GM12878 (cell line): ENCODE measurements around the gene NTPCR. TPM values are rescaled to one million over a fixed set of nuclear protein-coding genes. Genes with fewer than 3 reads are reported as not detected.

Experiments
- ATAC-seq: fragments of 200-7000 bp; cut with Tn5 transposase; 3 replicates; pipeline ENCODE4 v1.9.1; 2020; ENCODE audit warnings: mild to moderate bottlenecking, moderate library complexity
- BruUV-seq: library from RNA; stranded (reverse); fragments of 400-500 nt; replicated peaks from 2 replicates; lab custom pipeline; 2021; lab: Mats Ljungman, UMichigan
- CTCF ChIA-PET: fragments of 300-600 bp; sonication (Branson Sonifier 250); formaldehyde crosslinking; extraction: SDS; loops from one replicate; lab custom pipeline; 2021; ENCODE audit warnings: inconsistent platforms; lab: Yijun Ruan, JAX
- POLR2A ChIA-PET: fragments of 350-600 bp; formaldehyde crosslinking; extraction: SDS; loops from one replicate; lab custom pipeline; 2021; ENCODE audit warnings: inconsistent platforms; lab: Charles Lee
- RAD21 ChIA-PET: fragments of 300-600 bp; sonication (Branson Sonifier 250); formaldehyde crosslinking; loops from one replicate; lab custom pipeline; 2023; ENCODE audit warnings: antibody characterized with exemption; ENCODE audit not compliant: unreplicated experiment; lab: Charles Lee
- SMC1A ChIA-PET: fragments of 300-600 bp; sonication (Branson Sonifier 250); formaldehyde crosslinking; loops from one replicate; lab custom pipeline; 2023; ENCODE audit not compliant: unreplicated experiment, uncharacterized antibody; lab: Charles Lee
- DNase-seq: peaks from one replicate; pipeline ENCODE4 v3.0.0-alpha.2; 2011; ENCODE audit warnings: low read depth, low spot score
- FAIRE-seq: peaks from 3 replicates; lab custom pipeline; 2011; peaks lifted over from hg19 to GRCh38; lab: Jason Lieb, UNC
- H2AFZ ChIP-seq: 2 replicates; pipeline ENCODE4 v1.6.0; 2011; ENCODE audit warnings: low read depth, low read length, control low read depth; ENCODE audit not compliant: control insufficient read depth
- H3K27ac ChIP-seq: 2 replicates; pipeline ENCODE4 v1.5.1; 2011; ENCODE audit warnings: control low read depth; ENCODE audit not compliant: control insufficient read depth, insufficient read depth
- H3K27me3 ChIP-seq, 2 experiments: replicated peaks in 1 of 2; 2 replicates each; pipeline versions ENCODE4 v1.6.0 to v1.6.1; 2011; ENCODE audit warnings: low read length in 1 of 2; ENCODE audit not compliant: control insufficient read depth in 2 of 2, insufficient read depth in 2 of 2
- H3K36me3 ChIP-seq, 2 experiments: 2 replicates each; pipeline ENCODE4 v1.5.1; 2011; ENCODE audit warnings: low read length in 1 of 2; ENCODE audit not compliant: control insufficient read depth in 2 of 2, insufficient read depth in 2 of 2
- H3K4me1 ChIP-seq: 2 replicates; pipeline ENCODE4 v1.6.1; 2011; ENCODE audit warnings: mild to moderate bottlenecking, low read length, moderate library complexity, mixed read lengths; ENCODE audit not compliant: control insufficient read depth, insufficient read depth
- H3K4me2 ChIP-seq: 2 replicates; pipeline ENCODE4 v1.6.0; 2011; ENCODE audit warnings: control low read depth; ENCODE audit not compliant: control insufficient read depth, insufficient read depth
- H3K4me3 ChIP-seq: fragments of 200-600 bp; sonication (generic); 2 replicates; pipeline ENCODE4 v1.5.1; 2016
- H3K79me2 ChIP-seq: 2 replicates; pipeline ENCODE4 v1.6.0; 2011; ENCODE audit warnings: low read length; ENCODE audit not compliant: control insufficient read depth, insufficient read depth
- H3K9ac ChIP-seq: 2 replicates; pipeline ENCODE4 v1.8.0; 2011; ENCODE audit warnings: low read length, control low read depth, mixed read lengths; ENCODE audit not compliant: control insufficient read depth, insufficient read depth
- H3K9me3 ChIP-seq: replicated peaks from 3 replicates; pipeline ENCODE4 v1.5.1; 2011; ENCODE audit warnings: mild to moderate bottlenecking, low read length; ENCODE audit not compliant: control insufficient read depth, insufficient read depth
- H4K20me1 ChIP-seq: 2 replicates; pipeline ENCODE4 v1.6.0; 2011; ENCODE audit not compliant: control insufficient read depth, insufficient read depth
- BRCA1 ChIP-seq: IDR thresholded peaks from 2 replicates; pipeline ENCODE4 v1.6.1; 2011; ENCODE audit warnings: low read depth, low read length, improper control_type of control experiment
- CEBPB ChIP-seq, 2 experiments: fragments of 150-350 bp in 1 of 2; IDR thresholded peaks; 2 replicates each; pipeline ENCODE4 v1.6.1; 2012 to 2014; ENCODE audit warnings: low read depth in 2 of 2, low read length in 2 of 2, borderline replicate concordance in 1 of 2, inconsistent platforms in 1 of 2
- EED ChIP-seq: sonication (generic); IDR thresholded peaks from 2 replicates; pipeline ENCODE4 v1.6.1; 2016; ENCODE audit warnings: antibody characterized with exemption, low read depth
- ESRRA ChIP-seq: IDR thresholded peaks from 2 replicates; pipeline ENCODE4 v1.6.1; 2012; ENCODE audit warnings: mild to moderate bottlenecking, low read length, improper control_type of control experiment
- FOXM1 ChIP-seq: IDR thresholded peaks from 2 replicates; pipeline ENCODE4 v1.6.1; 2012; ENCODE audit warnings: low read depth, mild to moderate bottlenecking, inconsistent platforms, low read length, moderate library complexity
- JUND ChIP-seq: IDR thresholded peaks from 2 replicates; pipeline ENCODE4 v1.6.1; 2012; ENCODE audit warnings: low read depth, mild to moderate bottlenecking, low read length, improper control_type of control experiment, moderate library complexity
- KAT2A ChIP-seq: conservative IDR thresholded peaks from 2 replicates; pipeline ENCODE4 v1.6.1; 2011; ENCODE audit warnings: low read depth, low read length; ENCODE audit not compliant: control insufficient read depth
- KDM1A ChIP-seq: fragments of 200-600 bp; sonication (generic); IDR thresholded peaks from 2 replicates; pipeline ENCODE4 v1.6.1; 2016; ENCODE audit warnings: borderline replicate concordance
- MYB ChIP-seq: fragments of 150-350 bp; IDR thresholded peaks from 2 replicates; pipeline ENCODE4 v1.6.1; 2014; ENCODE audit warnings: mild to moderate bottlenecking, low read depth, low read length, borderline replicate concordance
- NRF1 ChIP-seq: conservative IDR thresholded peaks from 2 replicates; pipeline ENCODE4 v1.6.1; 2011; ENCODE audit warnings: mild to moderate bottlenecking, low read depth, low read length, improper control_type of control experiment
- STAT1 ChIP-seq: fragments of 450-650 bp; conservative IDR thresholded peaks from 2 replicates; pipeline ENCODE4 v1.6.1; 2014; ENCODE audit warnings: antibody characterized with exemption, mild to moderate bottlenecking
- TARDBP ChIP-seq: IDR thresholded peaks from 2 replicates; pipeline ENCODE4 v1.6.1; 2016; ENCODE audit warnings: borderline replicate concordance
- ZNF274 ChIP-seq: IDR thresholded peaks from one replicate; pipeline ENCODE4 v1.8.0; 2011; ENCODE audit not compliant: insufficient read length, insufficient read depth
- WGBS: methylation state at CpG from one replicate; pipeline ENCODE4 v1.1.6; 2016; ENCODE audit warnings: low lambda C conversion rate; ENCODE audit not compliant: insufficient replicate concordance, insufficient coverage; ENCODE audit errors: missing lambda C conversion rate; 5-methylcytosine and 5-hydroxymethylcytosine counted together
- in situ Hi-C: fragments of 300-500 bp; cut with MboI; formaldehyde crosslinking; loops from 9 replicates; pipeline ENCODE4 v1.14.3; 2018; ENCODE audit warnings: mixed read lengths
- intact Hi-C: fragments of 100-400 bp; cut with micrococcal nuclease; formaldehyde crosslinking; loops from one replicate; pipeline ENCODE4 v1.14.2; 2022; ENCODE audit not compliant: unreplicated experiment
- polyA plus RNA-seq, 11 experiments: library from polyadenylated mRNA; depleted of rRNA in 4 of 11; unstranded in 6 of 11; stranded (reverse) in 5 of 11; fragments of >200 nt; fragmentation: Nextera tagmentation in 4 of 11; fragmentation: Illumina TruSeq in 1 of 11; extraction: Ambion mirVana in 4 of 11; extraction: Trizol in 1 of 11; gene quantifications; 1 replicate in 1 of 11; 2 replicates in 10 of 11; pipeline versions ENCODE4 v1.2.1 to v1.2.3, GENCODE V29; 2011 to 2016; ENCODE audit warnings: inconsistent platforms in 2 of 11, missing spikeins in 2 of 11, low read depth in 1 of 11
- total RNA-seq, 4 experiments: library from RNA; depleted of rRNA in 3 of 4; stranded (reverse); fragments of >200 nt in 3 of 4; fragmentation: Illumina TruSeq in 1 of 4; extraction: Trizol in 1 of 4; gene quantifications; 2 replicates each; pipeline versions ENCODE4 v1.2.1 to v1.2.3, GENCODE V29; 2013 to 2021
- TF ChIP-seq, protein P1 (sequence below): fragments of 450-650 bp; IDR thresholded peaks from 2 replicates; pipeline ENCODE4 v1.6.1; 2016; ENCODE audit warnings: mild to moderate bottlenecking

Gene NTPCR
- total and polyA plus RNA-seq, 10 of the 15 experiments (the other 5 are each of a cell fraction or from before 2014, with no cell fraction given), result 25.4 to 109 (median 56.6) TPM

DNA sequence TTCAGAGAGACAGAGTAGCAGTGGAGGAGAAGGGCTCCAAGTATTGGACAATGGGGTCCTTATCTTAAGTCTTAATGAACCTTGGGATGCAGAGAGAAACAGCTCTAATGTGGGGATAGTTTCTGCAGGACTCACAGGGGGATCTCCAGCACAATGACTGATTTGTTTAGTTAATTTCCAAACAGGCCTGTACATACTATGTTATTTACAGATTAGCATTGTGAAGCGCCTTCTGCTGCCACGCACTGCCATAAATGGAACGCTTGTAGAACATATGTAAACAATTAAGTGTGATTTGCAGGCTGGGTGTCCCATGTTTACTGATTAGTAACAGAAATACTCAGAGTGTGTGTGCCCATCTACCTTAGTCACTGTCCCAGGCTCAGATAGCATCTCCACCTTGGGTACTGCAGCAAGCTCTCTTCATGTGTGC, 56.1 kb downstream of the NTPCR start:
- H3K4me2 ChIP-seq, result no peak overlapping the region
- BruUV-seq, result no TSS peak
- 99% methylated on average over 3 of the region's 3 CpGs for WGBS
- TF ChIP-seq ESRRA, result no peak
- TF ChIP-seq STAT1, result no peak
- TF ChIP-seq KAT2A, result no peak
- TF ChIP-seq FOXM1, result no peak
- TF ChIP-seq MYB, result no peak
- no peak for TF ChIP-seq ZNF274
- TF ChIP-seq EED, result no peak
- TF ChIP-seq NRF1, result no peak
- TF ChIP-seq CEBPB (IDR thresholded peaks at IDR 0.05; ENCODE audit: borderline replicate concordance in 1 of 2, low read depth in 2 of 2, low read length in 2 of 2), result no peak
- TF ChIP-seq TARDBP, result no peak
- no peak for TF ChIP-seq JUND
- TF ChIP-seq, protein P1, sequence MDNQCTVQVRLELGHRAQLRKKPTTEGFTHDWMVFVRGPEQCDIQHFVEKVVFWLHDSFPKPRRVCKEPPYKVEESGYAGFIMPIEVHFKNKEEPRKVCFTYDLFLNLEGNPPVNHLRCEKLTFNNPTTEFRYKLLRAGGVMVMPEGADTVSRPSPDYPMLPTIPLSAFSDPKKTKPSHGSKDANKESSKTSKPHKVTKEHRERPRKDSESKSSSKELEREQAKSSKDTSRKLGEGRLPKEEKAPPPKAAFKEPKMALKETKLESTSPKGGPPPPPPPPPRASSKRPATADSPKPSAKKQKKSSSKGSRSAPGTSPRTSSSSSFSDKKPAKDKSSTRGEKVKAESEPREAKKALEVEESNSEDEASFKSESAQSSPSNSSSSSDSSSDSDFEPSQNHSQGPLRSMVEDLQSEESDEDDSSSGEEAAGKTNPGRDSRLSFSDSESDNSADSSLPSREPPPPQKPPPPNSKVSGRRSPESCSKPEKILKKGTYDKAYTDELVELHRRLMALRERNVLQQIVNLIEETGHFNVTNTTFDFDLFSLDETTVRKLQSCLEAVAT, result no peak
- no peak for TF ChIP-seq BRCA1
- TF ChIP-seq KDM1A, result no peak
- in situ Hi-C loops, result no loop called here
- CTCF ChIA-PET, result no interaction called here
- H3K4me3 ChIP-seq, result no peak overlapping the region
- DNase-seq, result no peak
- FAIRE-seq, result no peak
- H3K9me3 ChIP-seq, result no peaks in the 10 kb centered on the region
- no peak overlapping the region for H3K27ac ChIP-seq
- no peaks in the 10 kb centered on the region for H3K27me3 ChIP-seq
- POLR2A ChIA-PET, result no interaction called here
- H4K20me1 ChIP-seq, result no peaks in the 10 kb centered on the region
- intact Hi-C loops, result no loop called here
- H2AFZ ChIP-seq, result no peak overlapping the region
- SMC1A ChIA-PET, result interaction anchor here (1.4 kb wide), 1 partner anchor 75 kb away, joined by 4 read pairs; no protein-coding TSS in a partner anchor
- H3K36me3 ChIP-seq, result no peaks in the 10 kb centered on the region
- no peaks in the 10 kb centered on the region for H3K79me2 ChIP-seq
- RAD21 ChIA-PET, result no interaction called here
- H3K4me1 ChIP-seq, result no peaks in the 10 kb centered on the region
- no peak overlapping the region for H3K9ac ChIP-seq
- no peak for ATAC-seq
